Loucy (cell line): ENCODE measurements around the gene SF3A1.
A peak's percentile ranks its signal among the peaks of the same experiment; 100 is the strongest.

Experiments
- H2AFZ ChIP-seq: fragments of 200-600 bp; sonication (generic); 2 replicates; pipeline ENCODE4 v1.6.0; 2016; ENCODE audit warnings: antibody characterized with exemption, mild to moderate bottlenecking, low read length, moderate library complexity
- H3F3A ChIP-seq: fragments of 200-600 bp; 2 replicates; pipeline ENCODE4 v1.6.0; 2016; ENCODE audit warnings: antibody characterized with exemption, low read depth, mild to moderate bottlenecking
- H3K27me3 ChIP-seq: fragments of 200-600 bp; sonication (generic); 2 replicates; pipeline ENCODE4 v1.6.1; 2014; ENCODE audit warnings: low read length, mild to moderate bottlenecking; ENCODE audit not compliant: insufficient read depth, poor library complexity, severe bottlenecking
- H3K36me3 ChIP-seq: fragments of 200-600 bp; sonication (generic); 2 replicates; pipeline ENCODE4 v1.6.1; 2016; ENCODE audit warnings: low read length; ENCODE audit not compliant: insufficient read depth
- H3K4me1 ChIP-seq: fragments of 200-600 bp; sonication (generic); 2 replicates; pipeline ENCODE4 v1.5.1; 2014; ENCODE audit warnings: low read length, mild to moderate bottlenecking; ENCODE audit not compliant: insufficient read depth, poor library complexity, severe bottlenecking
- H3K4me2 ChIP-seq: fragments of 200-600 bp; sonication (generic); 2 replicates; pipeline ENCODE4 v1.6.0; 2014; ENCODE audit warnings: antibody characterized with exemption, low read length, low read depth, mild to moderate bottlenecking; ENCODE audit not compliant: poor library complexity, severe bottlenecking
- H3K4me3 ChIP-seq: fragments of 200-600 bp; sonication (generic); 2 replicates; pipeline ENCODE4 v1.5.1; 2014; ENCODE audit warnings: low read length, mild to moderate bottlenecking, mixed read lengths; ENCODE audit not compliant: poor library complexity, severe bottlenecking
- H3K79me2 ChIP-seq: fragments of 200-600 bp; sonication (generic); 2 replicates; pipeline ENCODE4 v1.6.1; 2014; ENCODE audit warnings: low read length; ENCODE audit not compliant: insufficient read depth
- H3K9ac ChIP-seq: fragments of 200-600 bp; sonication (generic); 2 replicates; pipeline ENCODE4 v1.6.0; 2014; ENCODE audit warnings: mild to moderate bottlenecking, low read depth, low read length, moderate library complexity; ENCODE audit not compliant: poor library complexity, severe bottlenecking
- H3K9me2 ChIP-seq: fragments of 200-600 bp; sonication (generic); replicated peaks from 2 replicates; pipeline ENCODE4 v1.6.1; 2016; ENCODE audit warnings: low read depth, low read length, mixed read lengths
- H3K9me3 ChIP-seq: fragments of 200-600 bp; sonication (generic); 2 replicates; pipeline ENCODE4 v1.6.1; 2014; ENCODE audit warnings: mild to moderate bottlenecking, antibody characterized with exemption, low read length, low read depth; ENCODE audit not compliant: insufficient read depth
- H4K20me1 ChIP-seq: fragments of 200-600 bp; sonication (generic); 2 replicates; pipeline ENCODE4 v1.6.0; 2014; ENCODE audit warnings: antibody characterized with exemption, low read length, mild to moderate bottlenecking; ENCODE audit not compliant: insufficient read depth, poor library complexity, severe bottlenecking
- CTCF ChIP-seq: fragments of 200-600 bp; sonication (generic); conservative IDR thresholded peaks from 2 replicates; pipeline ENCODE4 v1.5.1; 2014; ENCODE audit warnings: mild to moderate bottlenecking, antibody characterized with exemption, low read length
- EZH2phosphoT487 ChIP-seq: fragments of 200-600 bp; IDR thresholded peaks from 2 replicates; pipeline ENCODE4 v1.6.1; 2018; ENCODE audit warnings: antibody characterized with exemption, mild to moderate bottlenecking, moderate library complexity, borderline replicate concordance

SF3A1 gene

DNA sequence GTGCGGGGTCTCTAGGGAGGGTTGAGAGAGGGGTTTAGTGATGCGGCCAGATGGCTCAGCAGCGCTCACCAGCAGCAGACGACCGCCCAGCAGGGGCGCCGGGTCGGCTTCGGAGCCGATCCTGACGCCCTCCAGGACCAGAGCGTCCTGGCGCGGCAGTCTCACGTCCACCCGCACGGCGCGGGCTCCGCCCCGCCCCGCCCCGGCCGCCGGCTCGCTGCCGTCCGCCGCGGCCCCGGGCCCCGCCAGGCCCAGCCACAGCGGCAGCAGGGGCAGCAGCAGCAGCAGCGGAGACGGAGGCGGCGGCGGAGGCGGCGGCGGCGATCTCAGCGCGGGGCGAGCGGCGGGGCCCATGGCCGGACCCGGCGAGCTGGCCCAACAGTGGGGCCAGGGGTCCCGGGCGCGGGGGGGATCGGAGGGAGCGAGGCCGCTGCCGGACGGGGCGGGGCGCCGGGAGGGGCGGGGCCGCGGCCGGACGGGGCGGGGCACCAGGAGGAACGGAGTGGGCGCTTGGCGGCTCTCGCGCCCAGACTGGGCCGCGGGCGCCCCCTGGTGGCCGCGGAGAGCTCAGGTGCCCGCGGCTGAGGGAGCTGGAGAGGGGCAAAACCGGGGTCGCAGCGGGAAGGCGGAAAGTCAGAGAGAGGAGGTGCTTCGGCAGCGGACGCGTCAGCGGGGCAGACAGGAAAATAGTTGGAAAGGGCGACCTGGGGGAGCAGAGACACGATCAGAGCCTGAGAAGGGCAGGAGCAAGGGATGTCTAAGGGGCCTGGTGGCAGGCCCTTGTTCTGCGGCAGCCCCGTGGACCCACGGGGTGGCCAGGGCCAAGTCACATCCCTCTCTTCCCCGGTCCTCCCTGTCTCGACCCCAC is 30.5 kb upstream of the SF3A1 start, which contains the start of gene RNF215:
TSS of gene RNF215 (minus strand) at position 452 of the 868 bp plus-strand sequence. CDS start at position 354, 98 bp downstream.
- Histone ChIP-seq H3K27me3 (no peaks in the 10 kb centered on the region), H3K9ac (peak within 1 kb of the TSS; percentile 76), H3F3A (no peaks in the 10 kb centered on the region), H4K20me1 (no peaks in the 10 kb centered on the region), H2AFZ (peak within 1 kb of the TSS; percentile 96), H3K4me1 (peaks cover 22% of the 10 kb centered on the region), H3K36me3 (no peaks in the 10 kb centered on the region), H3K79me2 (peaks cover 9% of the 10 kb centered on the region; the same call in 1 of the 2 replicates), H3K4me2 (peak within 1 kb of the TSS; percentile 78), H3K9me2 (no peaks in the 10 kb centered on the region), H3K4me3 (peak within 1 kb of the TSS; percentile 83), H3K9me3 (no peaks in the 10 kb centered on the region)
- no peak for TF ChIP-seq EZH2phosphoT487
- peak; percentile 78 for TF ChIP-seq CTCF

DNA sequence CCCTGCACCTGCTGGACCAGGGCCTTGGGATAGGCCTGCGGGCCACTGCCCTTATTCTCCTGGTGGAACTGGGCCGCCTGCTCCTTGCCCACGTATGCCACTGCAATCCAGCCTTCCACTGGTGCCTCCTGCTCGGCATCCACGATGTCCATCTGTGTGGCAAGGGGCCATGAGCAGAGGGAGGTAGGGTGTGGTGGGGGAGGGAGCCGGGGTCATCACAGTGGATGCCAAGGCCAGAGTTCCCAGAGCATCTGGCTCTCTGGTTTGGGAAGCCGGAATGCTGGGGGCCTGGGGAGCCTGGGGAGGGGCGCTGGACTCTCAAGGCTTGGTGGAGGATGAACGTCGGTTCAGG is 29.9 kb upstream of the SF3A1 start:
- Histone ChIP-seq H3K4me2 (peak overlapping the region; percentile 78), H3K9me2 (no peaks in the 10 kb centered on the region), H3F3A (no peaks in the 10 kb centered on the region), H3K9ac (peak overlapping the region; percentile 76), H4K20me1 (no peaks in the 10 kb centered on the region), H2AFZ (no peak overlapping the region), H3K9me3 (no peaks in the 10 kb centered on the region), H3K27me3 (no peaks in the 10 kb centered on the region), H3K4me1 (peaks cover 15% of the 10 kb centered on the region), H3K4me3 (peak overlapping the region; percentile 83), H3K79me2 (peaks cover 9% of the 10 kb centered on the region; the same call in 1 of the 2 replicates), H3K36me3 (no peaks in the 10 kb centered on the region)
- no peak for TF ChIP-seq EZH2phosphoT487
- TF ChIP-seq CTCF, result no peak

GRCh38 chr22:30385942-30386341 is 29.2 kb upstream of the SF3A1 start:
- H3K27me3 ChIP-seq, result no peaks in the 10 kb centered on the region
- no peaks in the 10 kb centered on the region for H3F3A ChIP-seq
- peak overlapping the region; percentile 78 for H3K4me2 ChIP-seq
- H3K79me2 ChIP-seq, result peaks cover 9% of the 10 kb centered on the region; the same call in 1 of the 2 replicates
- peak overlapping the region; percentile 76 for H3K9ac ChIP-seq
- no peaks in the 10 kb centered on the region for H3K9me3 ChIP-seq
- no peak for TF ChIP-seq CTCF
- TF ChIP-seq EZH2phosphoT487, result no peak
- no peak overlapping the region for H2AFZ ChIP-seq
- no peaks in the 10 kb centered on the region for H3K36me3 ChIP-seq
- no peaks in the 10 kb centered on the region for H3K9me2 ChIP-seq
- peaks cover 11% of the 10 kb centered on the region for H3K4me1 ChIP-seq
- peak overlapping the region; percentile 83 for H3K4me3 ChIP-seq
- no peaks in the 10 kb centered on the region for H4K20me1 ChIP-seq
